WTC11 (cell line): Measurements from ENCODE around the gene CLCF1.

Experiments
- CTCF ChIP-seq: fragments of 200-600 bp; IDR thresholded peaks from 2 replicates; pipeline ENCODE4 v1.8.0; 2022; ENCODE audit warnings: antibody characterized with exemption
- E2F1 ChIP-seq: sonication (generic); formaldehyde crosslinking; IDR thresholded peaks from 2 replicates; pipeline ENCODE4 v1.8.0; 2022; ENCODE audit warnings: mild to moderate bottlenecking, missing genetic modification reagents
- E2F4 ChIP-seq: sonication (generic); formaldehyde crosslinking; IDR thresholded peaks from 2 replicates; pipeline ENCODE4 v1.8.1; 2022; ENCODE audit warnings: low read depth, mild to moderate bottlenecking, moderate library complexity, missing genetic modification reagents, borderline replicate concordance
- FOXP1 ChIP-seq: sonication (generic); formaldehyde crosslinking; IDR thresholded peaks from 2 replicates; pipeline ENCODE4 v1.8.0; 2022; ENCODE audit warnings: missing genetic modification reagents, mild to moderate bottlenecking, moderate library complexity, borderline replicate concordance
- GABPB1 ChIP-seq: sonication (generic); formaldehyde crosslinking; IDR thresholded peaks from 2 replicates; pipeline ENCODE4 v1.8.1; 2023; ENCODE audit warnings: mild to moderate bottlenecking, missing genetic modification reagents
- MXD4 ChIP-seq: fragments of 250-450 bp; sonication (Bioruptor Pico); IDR thresholded peaks from 2 replicates; pipeline ENCODE4 v1.8.0; 2021; ENCODE audit warnings: mild to moderate bottlenecking, moderate library complexity, borderline replicate concordance
- RELA ChIP-seq: sonication (generic); formaldehyde crosslinking; IDR thresholded peaks from 2 replicates; pipeline ENCODE4 v1.8.1; 2022; ENCODE audit warnings: missing genetic modification reagents, mild to moderate bottlenecking, borderline replicate concordance
- SP1 ChIP-seq: sonication (generic); formaldehyde crosslinking; conservative IDR thresholded peaks from 2 replicates; pipeline ENCODE4 v1.8.1; 2022; ENCODE audit warnings: missing genetic modification reagents
- TCF7 ChIP-seq: sonication (generic); formaldehyde crosslinking; IDR thresholded peaks from 2 replicates; pipeline ENCODE4 v1.8.0; 2022; ENCODE audit warnings: mild to moderate bottlenecking, low read depth, missing genetic modification reagents, moderate library complexity
- ZNF416 ChIP-seq: fragments of 250-450 bp; sonication (Bioruptor Pico); IDR thresholded peaks from 2 replicates; pipeline ENCODE4 v1.9.0; 2021; ENCODE audit warnings: mild to moderate bottlenecking, inconsistent platforms
- ZNF423 ChIP-seq: fragments of 250-450 bp; sonication (Bioruptor Pico); IDR thresholded peaks from 2 replicates; pipeline ENCODE4 v2.1.2; 2022; ENCODE audit warnings: mild to moderate bottlenecking, moderate library complexity

GRCh38 chr11:67384851-67385366 lies 11.5 kb upstream of the CLCF1 start:
- TF ChIP-seq SP1 (CRISPR knock-in tag) = no peak
- TF ChIP-seq CTCF = no peak
- no peak for TF ChIP-seq E2F4 (CRISPR knock-in tag)
- TF ChIP-seq FOXP1 = no peak
- no peak for TF ChIP-seq TCF7 (CRISPR knock-in tag)
- TF ChIP-seq ZNF416 (CRISPR knock-in tag) = no peak
- no peak for TF ChIP-seq ZNF423 (CRISPR knock-in tag)
- TF ChIP-seq MXD4 = no peak
- TF ChIP-seq E2F1 (CRISPR knock-in tag) = no peak
- TF ChIP-seq RELA (CRISPR knock-in tag) = no peak
- no peak for TF ChIP-seq GABPB1 (CRISPR knock-in tag)
